CD4-positive, alpha-beta T cell (primary cell): ENCODE measurements around the gene RIPPLY2. TPM values are rescaled to one million over a fixed set of nuclear protein-coding genes. Genes with fewer than 3 reads are reported as not detected.

Experiments used
- ATAC-seq: fragments of 200-7000 bp; cut with Tn5 transposase; one replicate; pipeline ENCODE4 v1.10.0; 2022; ENCODE audit warnings: mild to moderate bottlenecking; ENCODE audit not compliant: poor library complexity
- CTCF ChIA-PET: fragments of 350-600 bp; sonication (Branson Sonifier 250); formaldehyde crosslinking; loops from one replicate; lab custom pipeline; 2021; ENCODE audit warnings: antibody characterized with exemption, inconsistent platforms; lab: Charles Lee
- POLR2A ChIA-PET: fragments of 350-600 bp; sonication (Branson Sonifier 250); formaldehyde crosslinking; loops from one replicate; lab custom pipeline; 2021; ENCODE audit warnings: antibody characterized with exemption, inconsistent platforms; lab: Charles Lee
- DNase-seq, 14 experiments: peaks; one replicate each; pipeline ENCODE4 v3.0.0-alpha.2; 2013 to 2020; ENCODE audit warnings: mixed read lengths in 2 of 14
- H3K27ac ChIP-seq, 2 donors: one replicate each; pipeline versions ENCODE4 v1.5.1 to v1.7.0; 2013; ENCODE audit warnings: low read length in 2 of 2, low read depth in 1 of 2, mild to moderate bottlenecking in 1 of 2
- H3K27me3 ChIP-seq, 2 experiments: 1 replicate in 1 of 2; 2 replicates in 1 of 2; pipeline versions ENCODE4 v1.6.1 to v1.7.0; 2013; ENCODE audit warnings: low read length in 2 of 2, control low read depth in 1 of 2, mild to moderate bottlenecking in 1 of 2, moderate library complexity in 1 of 2; ENCODE audit not compliant: insufficient read depth in 2 of 2, control insufficient read depth in 1 of 2
- H3K36me3 ChIP-seq: one replicate; pipeline ENCODE4 v1.6.1; 2013; ENCODE audit warnings: low read length, control low read depth; ENCODE audit not compliant: insufficient read depth
- H3K4me1 ChIP-seq: one replicate; pipeline ENCODE4 v1.6.1; 2013; ENCODE audit warnings: low read length, control low read depth; ENCODE audit not compliant: insufficient read depth
- H3K4me3 ChIP-seq: one replicate; pipeline ENCODE4 v1.5.1; 2013; ENCODE audit warnings: mild to moderate bottlenecking, low read length, moderate library complexity
- H3K9me3 ChIP-seq, 2 experiments: 1 replicate in 1 of 2; 2 replicates in 1 of 2; pipeline versions ENCODE4 v1.6.1 to v1.7.0; 2013; ENCODE audit warnings: low read length in 2 of 2, mild to moderate bottlenecking in 2 of 2, control low read depth in 1 of 2, moderate library complexity in 1 of 2; ENCODE audit not compliant: control insufficient read depth in 1 of 2, insufficient read depth in 1 of 2
- H3K27ac Mint-ChIP-seq: one replicate; pipeline ENCODE4 v1.8.0; 2020; ENCODE audit warnings: mixed read lengths
- H3K27me3 Mint-ChIP-seq: one replicate; pipeline ENCODE4 v1.8.0; 2021; ENCODE audit warnings: mixed read lengths
- H3K36me3 Mint-ChIP-seq: one replicate; pipeline ENCODE4 v1.8.0; 2021; ENCODE audit warnings: low read depth, mixed read lengths
- H3K4me1 Mint-ChIP-seq: one replicate; pipeline ENCODE4 v1.8.0; 2021; ENCODE audit warnings: low read depth, mixed read lengths
- H3K4me3 Mint-ChIP-seq: one replicate; pipeline ENCODE4 v1.8.0; 2020; ENCODE audit warnings: mild to moderate bottlenecking, mixed read lengths
- H3K9me3 Mint-ChIP-seq: one replicate; pipeline ENCODE4 v1.8.0; 2020; ENCODE audit warnings: mixed read lengths
- CTCF ChIP-seq: fragments of 200-600 bp; IDR thresholded peaks from one replicate; pipeline ENCODE4 v1.8.0; 2022; ENCODE audit warnings: antibody characterized with exemption, mild to moderate bottlenecking
- intact Hi-C, 2 experiments: fragments of 100-400 bp; cut with DNase I in 1 of 2; cut with micrococcal nuclease in 1 of 2; formaldehyde crosslinking; loops; one replicate each; pipeline versions ENCODE4 v1.15.1 to v1.9.0; 2023 to 2025; cut with DNase I, micrococcal nuclease
- total RNA-seq, 174 experiments: library from RNA in 2 of 174; stranded (reverse) in 2 of 174; gene quantifications; one replicate each; pipeline ENCODE4 v1.2.3 and lab custom pipeline; 2021 to 2026

Gene RIPPLY2
- total RNA-seq, 2 experiments from 2014 or later: not detected

DNA sequence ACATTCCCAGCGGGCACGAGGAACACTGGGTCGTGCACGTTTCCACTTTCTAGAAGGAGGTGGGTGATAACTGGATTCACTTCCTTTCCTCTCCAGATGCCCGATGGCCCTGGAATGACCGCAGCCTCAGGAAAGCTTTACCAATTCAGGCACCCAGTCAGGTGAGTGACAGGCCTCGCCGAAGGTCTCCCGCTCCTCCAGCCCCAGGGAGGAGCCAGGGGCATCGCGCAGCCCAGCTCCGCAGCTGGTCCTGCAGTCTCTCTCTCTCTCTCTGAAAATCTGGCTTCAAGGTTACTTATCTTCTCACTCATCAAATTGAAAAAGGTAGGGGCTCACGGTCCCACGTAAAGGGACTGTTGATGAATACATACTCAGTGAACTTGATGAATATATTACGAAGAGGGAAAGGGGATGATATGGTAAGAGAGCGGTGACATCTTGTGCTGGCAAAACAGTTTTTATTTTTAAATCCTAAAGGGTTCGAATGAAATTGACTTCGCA is 891 bp downstream of the RIPPLY2 start:
- Mint-ChIP-seq H3K36me3 (no peaks in the 10 kb centered on the region), H3K27me3 (peaks cover 61% of the 10 kb centered on the region), H3K4me1 (peaks cover 18% of the 10 kb centered on the region), H3K27ac (no peak overlapping the region), H3K4me3 (peak overlapping the region; percentile 43), H3K9me3 (no peaks in the 10 kb centered on the region)
- no peak for TF ChIP-seq CTCF
- H3K9me3 ChIP-seq: peaks cover 0 to 11% of the 10 kb centered on the region in 2 experiments
- intact Hi-C loops: loop anchor here in 1 of 2 experiments (10.0 kb wide), 1 partner anchor 1609 kb away; the partner anchor contains the start of gene IBTK
- no peak for ATAC-seq
- no peak overlapping the region for H3K4me3 ChIP-seq
- H3K36me3 ChIP-seq: no peaks in the 10 kb centered on the region
- ChIA-PET CTCF (no interaction called here), POLR2A (no interaction called here)
- no peak for DNase-seq
- H3K27ac ChIP-seq: no peak overlapping the region
- peaks cover 20% of the 10 kb centered on the region for H3K4me1 ChIP-seq
- peaks cover 34 to 57% of the 10 kb centered on the region in 2 experiments for H3K27me3 ChIP-seq

- ATAC-seq: no peak
- CTCF ChIA-PET: interaction anchor here (0.5 kb wide), 1 partner anchor 343 kb away, joined by 3 read pairs; no protein-coding TSS in a partner anchor
- intact Hi-C loops: loop anchor here in 1 of 2 experiments (5.0 to 10.0 kb wide), 2 partner anchors 662 to 1610 kb away; partner anchors contain the start of genes IBTK, PGM3 and RWDD2A
- Mint-ChIP-seq H3K36me3 (peaks cover 2% of the 10 kb centered on the region), H3K4me1 (peaks cover 24% of the 10 kb centered on the region), H3K4me3 (no peak overlapping the region), H3K27ac (no peak overlapping the region), H3K27me3 (peaks cover 54% of the 10 kb centered on the region), H3K9me3 (no peaks in the 10 kb centered on the region)
- no peak overlapping the region for H3K4me3 ChIP-seq
- H3K27ac ChIP-seq: no peak overlapping the region
- peaks cover 0 to 11% of the 10 kb centered on the region in 2 experiments for H3K9me3 ChIP-seq
- no peak for TF ChIP-seq CTCF
- no peak for DNase-seq
- peaks cover 20% of the 10 kb centered on the region for H3K4me1 ChIP-seq
- POLR2A ChIA-PET: no interaction called here
- no peaks in the 10 kb centered on the region for H3K36me3 ChIP-seq
- H3K27me3 ChIP-seq: peaks cover 34 to 51% of the 10 kb centered on the region in 2 experiments
These were observed 1.6 kb downstream of the RIPPLY2 start for GRCh38 chr6:83854766-83855165.

DNA sequence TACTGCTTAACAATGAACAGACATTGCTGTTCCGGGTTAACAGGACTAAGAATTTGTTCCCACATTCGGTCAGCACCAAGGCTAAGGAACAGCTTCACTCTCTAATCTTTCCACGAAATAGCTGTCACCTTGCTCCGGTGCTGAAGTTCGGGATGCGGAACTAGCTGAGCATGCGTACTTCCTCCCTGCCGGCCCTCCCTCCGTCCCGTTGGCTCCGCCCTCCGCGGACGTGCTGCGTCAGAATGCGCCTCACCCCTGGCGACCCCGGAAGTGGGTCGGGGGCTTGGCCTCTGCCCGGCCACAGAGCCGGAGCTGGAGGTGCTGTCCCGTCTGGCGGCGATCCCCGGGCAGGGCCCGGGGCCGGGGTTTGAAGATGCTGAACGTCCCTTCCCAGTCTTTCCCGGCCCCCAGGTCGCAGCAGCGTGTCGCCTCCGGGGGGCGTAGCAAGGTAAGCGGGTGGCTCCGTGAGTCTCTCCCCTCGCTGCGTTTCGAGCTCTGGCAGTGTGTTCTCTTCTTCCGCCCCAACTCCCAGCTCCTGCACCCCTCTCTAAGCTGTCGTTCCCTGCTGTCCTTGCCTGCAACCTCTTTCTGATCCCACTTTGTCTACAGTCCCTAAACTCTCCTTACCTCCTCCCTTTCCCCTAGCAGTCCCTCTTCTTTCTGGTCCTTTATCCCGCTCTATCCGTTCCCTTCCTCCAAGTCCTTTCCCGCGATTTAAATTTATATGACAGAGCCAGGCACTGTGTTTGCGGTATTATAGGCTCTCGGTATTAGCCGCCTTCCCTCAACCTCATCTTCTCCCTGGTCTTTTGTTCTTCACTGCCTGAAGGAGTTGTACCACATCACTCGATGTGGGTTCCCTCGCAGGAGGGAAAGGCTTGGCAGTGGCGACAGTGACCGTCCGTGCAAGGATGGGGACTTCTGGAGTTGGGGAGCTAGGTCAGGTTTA is 6.5 kb downstream of the RIPPLY2 start, which contains the start of gene CYB5R4:
TSS of gene CYB5R4 (plus strand) at position 280 of the 949 bp plus-strand sequence. CDS start at position 374, 94 bp downstream.
- Mint-ChIP-seq H3K9me3 (no peaks in the 10 kb centered on the region), H3K4me3 (peak within 1 kb of the TSS; percentile 91), H3K36me3 (peaks cover 18% of the 10 kb centered on the region), H3K27ac (peak within 1 kb of the TSS; percentile 78), H3K4me1 (peaks cover 48% of the 10 kb centered on the region), H3K27me3 (peaks cover 11% of the 10 kb centered on the region)
- H3K4me3 ChIP-seq: peak within 1 kb of the TSS; percentile 64
- no peaks in the 10 kb centered on the region for H3K9me3 ChIP-seq
- ATAC-seq (peak; percentile 93), DNase-seq (peak; percentile 87 to 96 (median 92))
- CTCF ChIA-PET: interaction anchor here (0.5 to 1.5 kb wide), 8 partner anchors 9 to 795 kb away, joined by 3 to 5 read pairs (median 4); partner anchors contain the start of genes CEP162, DOP1A and UBE3D
- POLR2A ChIA-PET: interaction anchor here (0.7 to 1.8 kb wide), 8 partner anchors 20 to 1819 kb away, joined by 3 to 16 read pairs (median 4); partner anchors contain the start of genes CEP162, IBTK, SNX14 and SYNCRIP
- H3K27ac ChIP-seq: peak within 1 kb of the TSS; percentile 78 to 81
- H3K36me3 ChIP-seq: peaks cover 7% of the 10 kb centered on the region
- H3K4me1 ChIP-seq: peaks cover 10% of the 10 kb centered on the region
- peak; percentile 49 for TF ChIP-seq CTCF
- peaks cover 11 to 13% of the 10 kb centered on the region in 2 experiments for H3K27me3 ChIP-seq
- intact Hi-C loops: loop anchor here (1.0 to 10.0 kb wide), 6 partner anchors 365 to 1785 kb away; partner anchors contain the start of genes CEP162 (in 1 of the 2), DOP1A (in 1 of the 2), IBTK (in 1 of the 2) and PGM3 (in 1 of the 2)
